Glutamatergic neuron (in vitro differentiated cells): ENCODE data around the gene PDE1C. TPM values are rescaled to one million over a fixed set of nuclear protein-coding genes. Genes with fewer than 3 reads are reported as not detected.

Experiments
- DNase-seq: peaks from one replicate; pipeline ENCODE4 v3.0.0; 2022
- H3K27ac Mint-ChIP-seq: one replicate; pipeline ENCODE4 v1.8.0; 2020; ENCODE audit warnings: mild to moderate bottlenecking, mixed read lengths, inconsistent platforms; ENCODE audit not compliant: unreplicated experiment
- H3K27me3 Mint-ChIP-seq: one replicate; pipeline ENCODE4 v1.8.0; 2020; ENCODE audit warnings: mild to moderate bottlenecking, moderate library complexity, mixed read lengths, inconsistent platforms; ENCODE audit not compliant: unreplicated experiment
- H3K36me3 Mint-ChIP-seq: one replicate; pipeline ENCODE4 v1.8.0; 2020; ENCODE audit warnings: mild to moderate bottlenecking, mixed read lengths, inconsistent platforms; ENCODE audit not compliant: unreplicated experiment
- H3K4me1 Mint-ChIP-seq: one replicate; pipeline ENCODE4 v1.8.0; 2020; ENCODE audit warnings: mild to moderate bottlenecking, low read depth, mixed read lengths, inconsistent platforms; ENCODE audit not compliant: unreplicated experiment
- H3K4me3 Mint-ChIP-seq: one replicate; pipeline ENCODE4 v1.8.0; 2020; ENCODE audit warnings: mild to moderate bottlenecking, mixed read lengths, inconsistent platforms; ENCODE audit not compliant: unreplicated experiment
- H3K9me3 Mint-ChIP-seq: one replicate; pipeline ENCODE4 v1.8.0; 2020; ENCODE audit warnings: mild to moderate bottlenecking, moderate library complexity, mixed read lengths, inconsistent platforms; ENCODE audit not compliant: unreplicated experiment
- total RNA-seq: library from RNA; stranded (reverse); fragmentation: NEBNext Ultra II Directional; extraction: Animal tissue kit (Norgen Biotek cat#: 25700); gene quantifications from one replicate; pipeline ENCODE4 v1.2.1, GENCODE V29; 2021; ENCODE audit not compliant: unreplicated experiment
- TF ChIP-seq, protein P1 (sequence below): fragments of 200-600 bp; sonication (generic); IDR thresholded peaks from one replicate; pipeline ENCODE4 v1.5.0; 2021; ENCODE audit not compliant: partially characterized antibody, unreplicated experiment

The PDE1C gene
- total RNA-seq, 1 donor from 2014 or later = 3.3 TPM

- Mint-ChIP-seq H3K4me3 (no peak overlapping the region), H3K4me1 (peaks cover 31% of the 10 kb centered on the region), H3K36me3 (no peaks in the 10 kb centered on the region), H3K27ac (no peak overlapping the region), H3K27me3 (peaks cover 2% of the 10 kb centered on the region), H3K9me3 (no peaks in the 10 kb centered on the region)
- TF ChIP-seq, protein P1, sequence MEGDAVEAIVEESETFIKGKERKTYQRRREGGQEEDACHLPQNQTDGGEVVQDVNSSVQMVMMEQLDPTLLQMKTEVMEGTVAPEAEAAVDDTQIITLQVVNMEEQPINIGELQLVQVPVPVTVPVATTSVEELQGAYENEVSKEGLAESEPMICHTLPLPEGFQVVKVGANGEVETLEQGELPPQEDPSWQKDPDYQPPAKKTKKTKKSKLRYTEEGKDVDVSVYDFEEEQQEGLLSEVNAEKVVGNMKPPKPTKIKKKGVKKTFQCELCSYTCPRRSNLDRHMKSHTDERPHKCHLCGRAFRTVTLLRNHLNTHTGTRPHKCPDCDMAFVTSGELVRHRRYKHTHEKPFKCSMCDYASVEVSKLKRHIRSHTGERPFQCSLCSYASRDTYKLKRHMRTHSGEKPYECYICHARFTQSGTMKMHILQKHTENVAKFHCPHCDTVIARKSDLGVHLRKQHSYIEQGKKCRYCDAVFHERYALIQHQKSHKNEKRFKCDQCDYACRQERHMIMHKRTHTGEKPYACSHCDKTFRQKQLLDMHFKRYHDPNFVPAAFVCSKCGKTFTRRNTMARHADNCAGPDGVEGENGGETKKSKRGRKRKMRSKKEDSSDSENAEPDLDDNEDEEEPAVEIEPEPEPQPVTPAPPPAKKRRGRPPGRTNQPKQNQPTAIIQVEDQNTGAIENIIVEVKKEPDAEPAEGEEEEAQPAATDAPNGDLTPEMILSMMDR = peak; percentile 82
- peak; percentile 84 for DNase-seq
Observed at GRCh38 chr7:32062150-32062549, 8.1 kb downstream of the PDE1C start.

- Mint-ChIP-seq H3K36me3 (no peaks in the 10 kb centered on the region), H3K9me3 (no peaks in the 10 kb centered on the region), H3K4me1 (peaks cover 34% of the 10 kb centered on the region), H3K27ac (no peak overlapping the region), H3K4me3 (no peak overlapping the region), H3K27me3 (peaks cover 3% of the 10 kb centered on the region)
- TF ChIP-seq, protein P1 = no peak
- no peak for DNase-seq
Observed at GRCh38 chr7:32061346-32061745, 8.9 kb downstream of the PDE1C start.

GRCh38 chr7:32059289-32060011 lies 10.8 kb downstream of the PDE1C start:
- Mint-ChIP-seq H3K9me3 (peaks cover 1% of the 10 kb centered on the region), H3K36me3 (no peaks in the 10 kb centered on the region)

DNA sequence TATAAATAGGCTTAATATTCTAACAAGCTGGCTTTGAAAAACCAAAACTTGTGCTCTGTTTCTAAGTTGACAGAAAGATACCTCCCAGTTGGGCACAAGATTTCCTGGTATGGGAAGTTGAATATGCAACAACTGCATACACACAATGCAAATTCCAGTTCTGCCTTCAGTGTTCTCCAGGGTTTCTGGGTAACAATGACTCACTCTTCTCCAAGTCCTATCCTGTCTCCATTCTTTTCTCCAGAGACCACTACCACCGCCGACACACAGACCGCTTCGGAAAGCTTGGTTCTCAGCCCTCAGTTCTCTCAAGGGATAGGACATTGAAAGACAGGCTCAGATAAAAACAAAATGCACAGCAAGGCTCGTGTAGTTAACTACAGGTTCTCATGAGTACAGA lies 12.2 kb downstream of the PDE1C start:
- TF ChIP-seq, protein P1 = no peak
- no peak overlapping the region for H3K27ac Mint-ChIP-seq
- no peak for DNase-seq
- no peak overlapping the region for H3K4me3 Mint-ChIP-seq
- H3K4me1 Mint-ChIP-seq = peaks cover 34% of the 10 kb centered on the region
- H3K9me3 Mint-ChIP-seq = peaks cover 1% of the 10 kb centered on the region
- H3K36me3 Mint-ChIP-seq = no peaks in the 10 kb centered on the region
- peaks cover 2% of the 10 kb centered on the region for H3K27me3 Mint-ChIP-seq

More at GRCh38 chr7:32059289-32060011, 10.8 kb downstream of the PDE1C start:
- Mint-ChIP-seq H3K27me3 (peaks cover 2% of the 10 kb centered on the region), H3K27ac (no peak overlapping the region), H3K4me3 (no peak overlapping the region), H3K4me1 (peaks cover 34% of the 10 kb centered on the region)
- DNase-seq = peak; percentile 20
- TF ChIP-seq, protein P1 = no peak

- H3K4me3 Mint-ChIP-seq = no peak overlapping the region
Observed at GRCh38 chr7:32056767-32057166, 13.4 kb downstream of the PDE1C start.

More at GRCh38 chr7:32056767-32057166, 13.4 kb downstream of the PDE1C start:
- H3K27ac Mint-ChIP-seq = no peak overlapping the region
- no peaks in the 10 kb centered on the region for H3K36me3 Mint-ChIP-seq
- no peak for DNase-seq
- H3K9me3 Mint-ChIP-seq = peaks cover 1% of the 10 kb centered on the region
- H3K4me1 Mint-ChIP-seq = peaks cover 33% of the 10 kb centered on the region
- TF ChIP-seq, protein P1 = no peak
- peaks cover 2% of the 10 kb centered on the region for H3K27me3 Mint-ChIP-seq
